LNCAP (cell line): ENCODE data around the gene CNMD.

ENCODE experiments used
- TF ChIP-seq, protein P1 (sequence below): fragments of 450-650 bp; IDR thresholded peaks from 2 replicates; pipeline ENCODE4 v1.5.1; 2017; ENCODE audit warnings: mild to moderate bottlenecking

CNMD gene

GRCh38 chr13:52739468-52740071 lies at the start of gene CNMD:
CNMD (minus strand) TSS chr13:52739820; CDS start chr13:52739701, 119 bp downstream.
- TF ChIP-seq, protein P1, sequence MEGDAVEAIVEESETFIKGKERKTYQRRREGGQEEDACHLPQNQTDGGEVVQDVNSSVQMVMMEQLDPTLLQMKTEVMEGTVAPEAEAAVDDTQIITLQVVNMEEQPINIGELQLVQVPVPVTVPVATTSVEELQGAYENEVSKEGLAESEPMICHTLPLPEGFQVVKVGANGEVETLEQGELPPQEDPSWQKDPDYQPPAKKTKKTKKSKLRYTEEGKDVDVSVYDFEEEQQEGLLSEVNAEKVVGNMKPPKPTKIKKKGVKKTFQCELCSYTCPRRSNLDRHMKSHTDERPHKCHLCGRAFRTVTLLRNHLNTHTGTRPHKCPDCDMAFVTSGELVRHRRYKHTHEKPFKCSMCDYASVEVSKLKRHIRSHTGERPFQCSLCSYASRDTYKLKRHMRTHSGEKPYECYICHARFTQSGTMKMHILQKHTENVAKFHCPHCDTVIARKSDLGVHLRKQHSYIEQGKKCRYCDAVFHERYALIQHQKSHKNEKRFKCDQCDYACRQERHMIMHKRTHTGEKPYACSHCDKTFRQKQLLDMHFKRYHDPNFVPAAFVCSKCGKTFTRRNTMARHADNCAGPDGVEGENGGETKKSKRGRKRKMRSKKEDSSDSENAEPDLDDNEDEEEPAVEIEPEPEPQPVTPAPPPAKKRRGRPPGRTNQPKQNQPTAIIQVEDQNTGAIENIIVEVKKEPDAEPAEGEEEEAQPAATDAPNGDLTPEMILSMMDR = no peak

GRCh38 chr13:52788011-52788410 lies 48.4 kb upstream of the CNMD start:
- TF ChIP-seq, protein P1 = no peak

GRCh38 chr13:52787235-52787634 lies 47.6 kb upstream of the CNMD start:
- TF ChIP-seq, protein P1 = no peak

- TF ChIP-seq, protein P1 = no peak
These were observed 47.1 kb upstream of the CNMD start for GRCh38 chr13:52786766-52787165.

DNA sequence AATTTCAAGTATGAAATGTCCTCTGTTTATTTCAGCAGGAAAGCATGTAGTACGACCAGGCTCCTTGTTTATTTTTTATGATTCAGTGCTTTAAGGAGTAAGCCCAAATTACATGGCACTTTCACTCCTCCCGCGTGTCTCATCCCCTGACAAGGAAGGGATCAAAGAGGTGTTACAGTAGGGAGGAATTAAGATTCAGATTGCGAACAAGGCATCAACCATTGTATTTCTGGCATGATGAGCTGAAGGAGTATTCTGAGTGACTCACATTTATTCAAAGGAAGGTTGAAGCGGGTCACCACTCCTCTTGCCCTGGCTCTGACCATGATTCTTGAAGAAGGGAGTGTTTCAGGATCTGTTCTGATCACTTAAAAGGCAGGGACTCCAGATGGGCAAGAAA lies 46.1 kb upstream of the CNMD start:
- TF ChIP-seq, protein P1 = no peak

DNA sequence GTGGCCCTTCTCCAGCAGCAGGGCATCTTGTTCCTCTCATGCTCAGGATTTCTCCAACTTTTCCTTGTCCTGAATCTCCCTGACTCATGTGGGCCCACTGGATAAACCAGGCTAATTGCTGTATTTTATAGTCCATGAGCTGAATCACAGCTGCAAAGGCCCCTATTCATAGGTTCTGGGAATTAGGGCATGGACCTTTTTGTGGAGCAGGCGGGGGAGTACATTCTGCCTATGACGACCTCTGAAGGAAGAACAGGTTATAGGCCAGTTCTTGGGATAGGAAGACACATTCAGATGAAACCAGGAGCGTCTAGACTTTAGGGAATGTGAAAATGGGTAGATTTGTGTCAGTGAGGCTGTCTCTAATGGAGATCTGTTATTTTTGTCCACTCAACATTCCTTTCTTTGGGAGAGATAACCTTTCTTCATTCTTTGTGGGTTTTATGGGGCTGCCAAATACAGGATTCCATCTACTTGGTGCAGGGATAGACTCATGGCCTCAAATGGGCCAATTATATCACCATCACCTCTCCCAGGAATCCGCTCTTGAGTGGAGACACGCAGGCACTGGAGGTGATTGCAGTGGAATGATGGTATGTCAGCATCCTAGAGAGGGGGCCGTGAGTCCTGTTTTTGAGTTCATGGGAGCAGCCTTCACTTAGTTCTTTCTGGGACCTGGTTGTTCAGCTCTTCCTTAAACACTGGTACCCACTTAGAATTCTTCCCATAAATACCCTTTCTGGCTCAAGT lies 45.1 kb upstream of the CNMD start:
- TF ChIP-seq, protein P1 = no peak

DNA sequence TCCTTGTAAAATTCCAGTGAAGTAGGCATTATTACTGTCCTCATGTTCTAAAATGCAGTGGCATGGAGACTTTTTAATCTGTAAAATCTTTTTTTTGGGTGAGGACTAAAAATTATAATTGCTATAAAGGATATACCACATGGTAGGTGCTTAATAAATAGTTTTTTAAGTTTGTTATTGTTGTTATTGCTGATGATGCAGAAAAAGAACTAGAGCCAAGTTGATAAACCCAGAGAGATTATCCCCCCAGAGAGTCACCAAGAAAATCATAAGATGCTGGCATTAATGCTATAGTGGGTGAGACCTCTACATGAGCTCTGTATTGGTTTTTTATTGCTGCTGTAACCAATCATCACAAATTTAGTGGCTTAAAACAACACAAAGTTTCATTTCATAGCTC lies 44.3 kb upstream of the CNMD start:
- TF ChIP-seq, protein P1 = no peak
